ENCODE data around the gene ABCA9.
"Not testable (repeated sequence)": the region's sequence is repeated elsewhere in the genome, so short reads cannot be mapped to it uniquely, and the experiment has no call there.

ABCA9 gene

DNA sequence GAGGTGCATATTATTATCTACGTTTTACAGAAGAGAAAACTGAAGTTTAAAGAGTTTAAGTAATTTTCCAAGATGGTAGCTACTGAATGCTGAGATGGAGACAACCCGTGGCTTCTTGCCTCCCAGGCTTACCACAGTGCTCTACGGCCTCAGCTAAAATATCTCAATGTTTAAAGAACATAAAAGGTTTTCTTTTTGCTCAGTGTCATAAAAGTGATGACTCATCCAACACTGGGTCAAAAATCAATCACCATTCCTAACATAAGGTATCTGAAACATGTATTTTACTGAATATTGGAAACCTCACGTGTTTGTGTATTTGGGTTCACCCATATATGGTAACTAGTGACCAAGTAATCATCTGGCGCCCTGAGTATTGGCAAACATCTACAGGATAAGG is 18.4 kb downstream of the ABCA9 start:
- no peak for DNase-seq

- no peak for DNase-seq
Measured at GRCh38 chr17:69031839-69032238, 28.9 kb downstream of the ABCA9 start.

- no peak for DNase-seq
Measured at GRCh38 chr17:69030169-69030568, 30.6 kb downstream of the ABCA9 start.

DNA sequence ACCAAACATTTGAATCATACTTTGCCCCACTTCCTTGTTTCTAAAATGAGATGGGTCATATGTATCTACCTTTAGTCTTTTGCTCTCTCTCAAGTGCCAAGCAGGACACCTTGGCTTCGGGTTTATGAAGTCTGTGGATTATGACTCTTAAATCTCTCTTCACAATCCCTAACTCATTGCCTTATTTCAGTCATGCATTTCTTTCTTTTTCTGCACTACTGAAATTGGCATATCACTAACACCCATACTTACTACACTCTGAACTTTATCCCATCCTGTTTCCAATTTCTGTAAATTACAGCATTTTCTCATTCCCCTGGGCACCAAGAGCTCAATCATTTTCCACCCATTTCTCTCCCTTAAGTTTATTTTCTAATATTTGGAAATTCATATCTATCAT is 42.0 kb downstream of the ABCA9 start:
- DNase-seq: no peak

GRCh38 chr17:69018022-69018615 is 42.6 kb downstream of the ABCA9 start:
- DNase-seq: no peak

- no peak for DNase-seq
Measured at GRCh38 chr17:69015631-69016030, 45.1 kb downstream of the ABCA9 start.

DNA sequence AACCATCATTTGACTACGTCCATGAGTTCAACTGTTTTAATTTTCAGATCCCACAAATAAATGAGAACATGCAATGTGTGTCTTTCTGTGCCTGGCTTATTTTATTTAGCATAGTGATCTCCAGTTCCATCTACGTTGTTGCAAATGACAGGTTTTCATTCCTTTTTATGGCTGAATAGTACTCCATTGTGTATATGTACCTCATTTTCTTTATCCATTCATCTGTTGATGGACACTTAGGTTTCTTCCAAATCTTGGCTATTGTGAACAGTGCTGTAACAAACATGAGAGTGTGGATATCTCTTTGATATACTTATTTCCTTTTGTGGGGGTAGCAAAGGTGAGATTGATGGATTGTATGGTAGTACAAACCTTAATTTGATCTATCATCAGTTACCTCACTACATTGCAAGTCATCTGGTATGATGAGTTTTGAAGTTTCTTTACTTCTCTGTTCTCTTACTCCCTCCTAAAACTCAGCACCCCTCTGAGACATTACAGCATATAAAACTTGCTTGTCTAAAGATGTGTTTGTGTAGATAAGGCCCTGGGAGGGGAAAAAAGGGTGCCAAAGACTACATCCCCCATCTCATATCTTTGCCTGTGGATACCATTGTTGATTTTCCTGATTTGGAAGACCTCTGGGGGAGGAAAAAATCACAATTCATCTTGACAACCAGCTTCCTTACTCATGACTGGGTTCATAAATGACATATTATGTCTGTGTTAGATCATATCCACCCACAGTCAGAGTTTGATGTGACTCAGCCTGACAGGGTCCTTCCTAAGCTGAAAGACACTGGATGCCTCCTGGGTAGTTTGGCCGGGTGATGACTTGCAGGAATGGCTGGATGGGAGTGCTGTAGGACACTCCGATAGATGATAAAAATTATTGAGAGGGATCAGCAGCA is 47.6 kb downstream of the ABCA9 start:
- no peak for DNase-seq

DNA sequence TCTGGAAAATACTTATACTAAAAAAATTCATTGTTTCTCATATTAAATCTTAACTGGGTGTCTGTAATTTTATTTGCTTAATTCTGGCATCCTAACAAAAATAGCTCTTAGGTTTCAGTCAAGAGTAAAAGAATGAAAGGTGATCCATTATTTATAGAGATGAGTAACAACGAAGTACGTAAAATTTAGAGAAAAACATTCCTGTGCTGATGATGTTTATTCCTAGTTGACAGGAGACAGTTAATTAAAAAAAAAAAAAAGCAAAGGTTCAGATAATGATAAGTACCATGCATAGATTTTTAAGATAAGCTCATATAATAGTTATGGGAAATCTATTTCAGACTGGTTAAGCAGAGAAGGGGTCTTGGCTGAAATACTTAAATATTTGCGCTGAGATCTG is 50.8 kb downstream of the ABCA9 start:
- no peak for DNase-seq

DNA sequence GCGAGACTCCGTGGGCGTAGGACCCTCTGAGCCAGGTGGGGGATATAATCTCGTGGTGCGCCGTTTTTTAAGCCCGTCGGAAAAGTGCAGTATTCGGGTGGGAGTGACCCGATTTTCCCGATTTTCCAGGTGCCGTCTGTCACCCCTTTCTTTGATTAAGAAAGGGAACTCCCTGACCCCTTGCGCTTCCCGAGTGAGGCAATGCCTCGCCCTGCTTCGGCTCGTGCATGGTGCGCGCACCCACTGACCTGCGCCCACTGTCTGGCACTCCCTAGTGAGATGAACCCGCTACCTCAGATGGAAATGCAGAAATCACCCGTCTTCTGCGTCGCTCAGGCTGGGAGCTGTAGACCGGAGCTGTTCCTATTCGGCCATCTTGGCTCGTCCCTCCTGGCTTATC is 56.0 kb downstream of the ABCA9 start:
- not testable (repeated sequence) for DNase-seq

GRCh38 chr17:68999743-69000142 is 61.0 kb downstream of the ABCA9 start:
- not testable (repeated sequence) for DNase-seq

DNA sequence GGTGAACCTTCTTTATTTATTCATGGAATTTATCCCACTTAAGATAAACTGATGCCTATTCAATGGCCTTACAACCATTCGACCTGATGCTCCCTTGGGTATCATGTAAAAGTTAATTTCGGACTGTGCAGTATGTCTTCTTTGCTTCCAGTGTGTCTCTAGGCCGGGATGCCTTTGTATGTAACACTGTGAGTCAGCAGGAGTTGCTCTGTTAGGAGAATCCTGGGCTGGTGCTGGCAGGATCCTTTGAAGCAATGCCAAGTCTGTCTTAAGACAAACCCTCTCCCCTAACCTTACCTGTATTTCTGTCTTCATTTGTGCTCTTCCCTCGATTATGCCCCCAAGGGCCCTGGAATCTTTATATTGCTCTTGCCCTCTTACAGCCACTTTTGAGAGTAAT is 67.6 kb downstream of the ABCA9 start:
- DNase-seq: no peak

DNA sequence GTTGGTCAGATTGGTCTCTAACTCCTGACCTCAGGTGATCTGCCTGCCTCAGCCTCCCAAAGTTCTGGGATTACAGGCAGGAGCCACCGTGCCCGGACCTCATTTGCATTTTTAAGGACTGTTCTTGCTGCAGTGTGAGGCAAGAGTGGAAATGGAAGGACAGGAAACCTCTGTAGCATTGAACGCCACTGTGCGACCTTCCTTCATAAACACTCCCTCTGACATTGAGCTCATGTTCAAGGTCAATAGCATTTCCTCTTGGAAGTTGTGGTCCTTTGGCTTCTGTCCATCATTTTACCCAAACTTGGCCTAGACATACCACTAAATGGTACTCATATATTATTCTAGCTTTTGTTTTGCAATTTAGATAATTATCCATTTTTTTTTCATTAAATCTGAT is 72.8 kb downstream of the ABCA9 start:
- DNase-seq: no peak

- no peak for DNase-seq
Measured at GRCh38 chr17:68981288-68981687, 79.4 kb downstream of the ABCA9 start.

GRCh38 chr17:68973098-68973846 is 87.5 kb downstream of the ABCA9 start:
- DNase-seq: no peak

DNA sequence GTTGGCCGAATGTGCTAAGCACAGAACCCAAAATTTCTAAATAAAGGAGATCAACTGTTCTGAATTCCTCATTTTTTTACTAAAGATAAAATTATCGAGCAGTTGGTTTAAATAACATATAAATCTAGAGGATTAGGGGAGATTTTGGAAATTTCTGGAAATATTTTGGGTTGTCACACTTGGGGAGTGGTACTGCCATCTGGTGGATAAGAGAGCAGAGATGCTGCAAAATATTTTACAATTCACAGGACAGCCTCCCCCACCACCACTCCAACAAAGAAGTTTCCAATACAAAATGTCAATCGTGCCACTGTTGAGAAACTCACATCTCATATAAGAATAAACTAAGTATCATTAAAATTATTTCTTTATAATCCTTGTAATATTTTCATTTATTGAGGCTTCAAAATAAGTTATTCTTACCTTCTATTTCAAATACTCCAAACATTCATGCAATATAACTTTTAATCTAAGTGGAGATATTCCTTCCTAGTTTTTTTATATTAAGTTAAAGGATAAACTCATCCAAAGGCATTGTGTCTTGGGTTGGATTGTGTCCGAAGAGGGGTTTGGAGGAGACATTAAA is 88.5 kb downstream of the ABCA9 start:
- no peak for DNase-seq

DNA sequence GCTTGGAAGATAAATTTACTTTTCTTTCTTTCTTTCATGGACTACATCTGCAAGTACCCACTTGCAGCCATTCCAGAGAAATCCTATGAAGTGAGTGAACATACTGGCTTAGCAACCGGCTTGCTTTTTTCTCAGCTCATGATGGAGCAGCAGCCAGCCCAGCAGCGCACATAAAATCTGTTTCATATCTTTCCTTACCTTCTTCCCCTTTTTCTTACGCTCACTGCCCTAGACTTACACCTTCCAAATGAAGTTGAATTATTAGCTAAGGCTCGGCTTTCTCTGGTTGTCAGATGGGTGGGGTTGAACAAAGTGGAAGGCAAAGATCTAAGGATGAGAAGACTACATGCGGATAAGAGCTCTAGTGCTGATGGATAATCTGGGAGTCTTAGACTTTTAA is 91.6 kb downstream of the ABCA9 start:
- no peak for DNase-seq

DNA sequence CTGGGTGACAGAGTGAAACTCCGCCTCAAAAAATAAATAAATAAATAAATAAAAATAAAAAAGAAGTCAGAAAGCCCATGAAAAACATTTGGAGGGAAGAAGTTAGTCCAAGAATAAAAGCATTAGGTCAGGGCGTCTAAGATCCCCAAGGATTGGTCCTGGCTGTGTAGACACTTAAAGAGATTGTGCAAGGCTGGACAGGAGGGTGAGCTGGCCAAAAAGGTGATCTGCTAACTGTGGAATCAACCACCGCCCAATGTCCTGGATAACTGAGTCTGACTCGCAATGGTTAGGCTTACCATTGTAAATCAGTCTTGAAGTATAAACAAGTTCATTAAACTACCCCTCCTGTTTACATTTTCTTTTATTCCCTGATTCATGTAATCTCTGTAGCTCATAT is 96.8 kb downstream of the ABCA9 start:
- DNase-seq: no peak

GRCh38 chr17:68961214-68961882 is 99.4 kb downstream of the ABCA9 start:
- DNase-seq: no peak

DNA sequence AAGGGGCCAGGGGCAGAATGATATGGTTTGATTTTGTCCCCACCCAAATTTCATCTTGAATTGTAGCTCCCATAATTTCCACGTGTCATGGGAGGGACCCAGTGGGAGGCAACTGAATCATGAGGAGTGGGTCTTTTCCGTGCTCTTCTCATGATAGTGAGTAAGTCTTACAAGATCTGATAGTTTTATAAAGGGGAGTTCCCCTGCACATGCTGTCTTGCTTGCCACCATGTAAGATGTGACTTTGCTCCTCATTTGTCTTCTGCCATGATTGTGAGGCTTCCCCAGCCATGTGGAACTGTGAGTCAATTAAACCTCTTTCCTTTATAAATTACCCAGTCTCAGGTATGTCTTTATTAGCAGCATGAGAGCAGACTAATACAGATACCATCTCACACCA is 101.6 kb downstream of the ABCA9 start:
- not testable (repeated sequence) for DNase-seq

- DNase-seq: no peak
Measured at GRCh38 chr17:68957944-68958343, 102.8 kb downstream of the ABCA9 start.

GRCh38 chr17:68955181-68955841 is 105.4 kb downstream of the ABCA9 start, which contains the start of gene ABCA8:
TSS of gene ABCA8 (minus strand) at chr17:68955392. CDS start at chr17:68942034, 13,358 bp downstream.
- no peak for DNase-seq
